VCaP (cell line): ENCODE data around the gene LMF1.
"Not testable (repeated sequence)": the region's sequence is repeated elsewhere in the genome, so short reads cannot be mapped to it uniquely, and the experiment has no call there.

Experiments used
- H3K27ac ChIP-seq: fragments of 450-650 bp; 2 replicates; pipeline ENCODE4 v1.5.1; 2017
- TF ChIP-seq, protein P1 (sequence below): fragments of 450-650 bp; conservative IDR thresholded peaks from 2 replicates; pipeline ENCODE4 v1.5.1; 2017; ENCODE audit warnings: mild to moderate bottlenecking, moderate library complexity

LMF1 gene

DNA sequence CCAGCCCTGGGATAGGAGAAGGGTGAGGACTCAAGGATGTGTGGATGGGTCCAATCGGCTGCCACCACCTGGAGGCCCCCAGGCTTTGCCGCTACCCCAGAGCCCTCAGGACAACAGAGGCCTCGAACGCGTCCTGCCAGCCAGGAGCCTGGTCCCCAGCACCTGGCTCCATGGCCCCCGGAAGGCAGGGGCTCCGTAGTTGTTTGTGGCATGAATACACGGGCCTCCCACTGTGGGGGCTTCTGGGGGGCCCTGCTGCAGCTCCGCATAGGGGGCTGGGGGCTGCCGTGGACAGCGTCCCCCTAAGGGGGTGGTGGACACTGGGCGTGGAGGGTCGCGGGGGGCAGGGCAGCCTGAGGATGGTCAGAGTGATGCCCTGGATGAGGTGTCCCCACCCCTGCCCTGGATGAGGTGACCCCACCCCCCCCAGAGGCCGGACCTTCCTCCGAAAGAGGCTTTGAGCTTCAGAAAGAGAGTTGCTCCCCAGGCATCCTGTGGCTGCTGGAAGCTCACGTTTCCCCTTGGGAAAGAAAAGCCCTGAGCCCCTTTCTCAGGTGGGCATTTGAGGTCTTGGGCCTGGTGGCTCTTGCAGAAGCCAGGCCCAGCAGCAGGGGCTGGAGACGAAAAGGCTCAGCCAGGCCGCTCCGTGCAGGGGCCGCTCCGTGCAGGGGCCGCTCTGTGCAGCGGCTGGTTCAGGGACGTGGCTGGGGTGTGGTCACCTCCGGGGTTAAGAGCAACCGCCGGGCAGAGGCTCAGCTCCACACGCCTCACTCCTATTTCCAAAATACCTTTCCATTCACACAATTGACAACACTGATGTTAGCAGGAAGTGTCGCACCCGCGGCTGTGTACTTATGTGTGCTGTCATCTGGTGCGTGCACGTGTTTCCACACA is 130.0 kb downstream of the LMF1 start:
- TF ChIP-seq, protein P1, sequence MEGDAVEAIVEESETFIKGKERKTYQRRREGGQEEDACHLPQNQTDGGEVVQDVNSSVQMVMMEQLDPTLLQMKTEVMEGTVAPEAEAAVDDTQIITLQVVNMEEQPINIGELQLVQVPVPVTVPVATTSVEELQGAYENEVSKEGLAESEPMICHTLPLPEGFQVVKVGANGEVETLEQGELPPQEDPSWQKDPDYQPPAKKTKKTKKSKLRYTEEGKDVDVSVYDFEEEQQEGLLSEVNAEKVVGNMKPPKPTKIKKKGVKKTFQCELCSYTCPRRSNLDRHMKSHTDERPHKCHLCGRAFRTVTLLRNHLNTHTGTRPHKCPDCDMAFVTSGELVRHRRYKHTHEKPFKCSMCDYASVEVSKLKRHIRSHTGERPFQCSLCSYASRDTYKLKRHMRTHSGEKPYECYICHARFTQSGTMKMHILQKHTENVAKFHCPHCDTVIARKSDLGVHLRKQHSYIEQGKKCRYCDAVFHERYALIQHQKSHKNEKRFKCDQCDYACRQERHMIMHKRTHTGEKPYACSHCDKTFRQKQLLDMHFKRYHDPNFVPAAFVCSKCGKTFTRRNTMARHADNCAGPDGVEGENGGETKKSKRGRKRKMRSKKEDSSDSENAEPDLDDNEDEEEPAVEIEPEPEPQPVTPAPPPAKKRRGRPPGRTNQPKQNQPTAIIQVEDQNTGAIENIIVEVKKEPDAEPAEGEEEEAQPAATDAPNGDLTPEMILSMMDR, result no peak
- H3K27ac ChIP-seq, result no peak overlapping the region

DNA sequence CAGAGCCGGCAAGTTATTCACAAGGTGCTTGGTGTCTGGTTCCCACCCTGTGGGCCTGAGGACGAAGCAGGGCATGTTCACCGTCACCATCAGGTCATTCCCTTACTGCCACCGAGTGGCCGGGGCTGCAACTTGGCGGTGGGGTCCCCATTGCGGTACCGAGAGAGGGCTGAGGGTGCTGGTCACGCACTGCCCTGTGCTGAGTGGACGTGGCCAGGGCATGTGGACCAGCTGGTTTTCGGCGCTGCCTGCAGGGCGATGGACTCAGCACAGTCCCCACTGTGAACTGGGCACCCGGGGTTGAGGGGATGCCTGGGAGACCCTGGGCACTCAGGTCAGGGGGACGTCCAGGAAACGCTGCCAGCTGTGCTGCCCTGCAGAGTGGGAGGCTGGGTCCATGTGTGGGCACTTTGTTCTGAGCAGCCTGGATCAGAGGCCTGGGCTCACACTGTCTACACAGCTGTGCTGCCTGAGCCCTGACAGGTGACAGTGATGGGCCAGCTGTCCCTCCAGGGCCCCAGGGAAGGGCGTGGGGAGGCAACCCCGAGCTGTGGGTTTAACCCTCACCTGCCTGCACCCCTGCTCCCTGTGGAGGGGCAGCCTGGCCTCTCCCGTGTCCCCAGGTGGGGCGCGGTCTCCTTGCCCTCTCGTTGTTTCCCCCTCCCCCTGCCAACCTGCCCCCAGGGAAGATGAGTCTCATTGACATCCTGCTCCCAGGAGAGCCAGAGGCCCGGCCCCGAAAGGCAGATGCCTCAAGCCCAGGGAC is 131.0 kb downstream of the LMF1 start:
- no peak overlapping the region for H3K27ac ChIP-seq
- TF ChIP-seq, protein P1, result no peak

DNA sequence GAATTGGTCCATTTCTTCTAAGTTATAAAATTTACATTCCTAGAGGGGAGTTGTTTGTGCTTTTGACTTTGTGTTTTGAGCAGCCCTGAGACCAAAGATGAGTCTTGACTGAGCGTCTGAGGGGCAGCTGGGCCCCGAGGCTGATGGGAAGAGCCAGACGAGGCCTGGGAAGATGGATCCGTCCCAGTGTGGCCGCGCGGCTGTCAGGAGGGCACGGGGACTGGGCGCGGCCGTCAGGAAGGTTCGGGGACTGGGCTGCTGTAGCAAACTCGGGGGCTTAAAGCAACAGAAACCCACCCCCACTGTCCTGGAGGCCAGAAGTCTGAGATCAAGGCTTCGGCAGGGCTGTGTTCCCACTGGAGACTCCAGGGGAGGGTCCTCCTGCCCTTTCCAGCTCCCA is 132.0 kb downstream of the LMF1 start:
- no peak overlapping the region for H3K27ac ChIP-seq
- TF ChIP-seq, protein P1, result no peak

DNA sequence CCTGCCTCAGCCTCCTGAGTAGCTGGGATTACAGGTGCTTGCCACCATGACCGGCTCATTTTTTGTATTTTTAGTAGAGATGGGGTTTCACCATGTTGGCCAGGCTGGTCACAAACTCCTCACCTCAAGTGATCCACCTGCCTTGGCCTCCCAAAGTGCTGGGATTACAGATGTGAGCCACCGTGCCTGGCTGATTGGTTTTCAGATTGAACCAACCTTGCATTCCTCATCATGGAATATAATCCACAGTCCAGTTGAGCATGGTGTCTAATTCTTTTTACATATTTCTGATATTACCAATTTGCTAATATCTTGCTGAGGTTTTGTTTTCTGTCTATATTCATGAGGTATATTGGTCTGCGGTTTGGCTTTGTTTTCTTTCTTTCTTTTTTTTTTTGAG is 134.0 kb downstream of the LMF1 start:
- H3K27ac ChIP-seq, result not testable (repeated sequence)

DNA sequence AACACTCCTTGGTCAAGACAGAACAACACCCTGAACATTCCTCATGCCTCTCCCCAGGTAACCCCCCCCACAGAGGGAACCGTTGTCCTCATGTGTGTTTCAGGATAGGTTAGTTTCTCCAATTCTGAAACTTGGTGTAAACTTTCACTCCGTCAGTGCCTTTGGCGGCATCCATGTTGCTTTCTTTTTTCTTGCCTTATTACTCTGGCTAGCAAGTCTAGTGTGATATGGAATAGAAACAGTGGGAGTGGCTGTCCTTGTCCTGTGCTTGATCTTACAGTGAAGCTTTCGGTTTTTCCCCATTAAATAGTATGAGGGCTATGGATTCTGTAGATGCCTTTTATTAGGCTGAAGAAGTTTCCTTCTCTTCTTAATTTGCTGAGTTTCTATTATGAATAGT is 134.6 kb downstream of the LMF1 start:
- no peak overlapping the region for H3K27ac ChIP-seq
- TF ChIP-seq, protein P1, result no peak

DNA sequence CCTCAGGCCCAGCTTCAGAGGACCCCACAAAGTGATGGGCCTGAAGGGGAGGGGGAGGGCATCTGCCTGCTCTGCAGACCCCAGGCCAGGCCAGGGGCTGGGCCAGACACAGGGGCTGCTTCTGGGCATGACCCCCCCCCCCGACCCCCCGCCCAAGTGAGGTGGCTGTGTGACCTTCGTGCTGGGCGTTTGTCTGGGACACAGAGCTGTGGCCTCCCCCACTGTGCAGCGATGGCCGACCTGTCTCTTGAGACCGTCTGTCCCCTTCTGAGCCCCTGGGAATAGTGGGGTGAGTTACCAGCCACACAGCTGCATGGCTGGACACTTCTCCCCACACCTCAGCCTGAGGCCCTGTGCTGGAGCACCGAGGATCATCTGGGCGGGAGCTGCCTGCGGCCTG is 135.4 kb downstream of the LMF1 start:
- H3K27ac ChIP-seq, result no peak overlapping the region
- TF ChIP-seq, protein P1, result no peak

DNA sequence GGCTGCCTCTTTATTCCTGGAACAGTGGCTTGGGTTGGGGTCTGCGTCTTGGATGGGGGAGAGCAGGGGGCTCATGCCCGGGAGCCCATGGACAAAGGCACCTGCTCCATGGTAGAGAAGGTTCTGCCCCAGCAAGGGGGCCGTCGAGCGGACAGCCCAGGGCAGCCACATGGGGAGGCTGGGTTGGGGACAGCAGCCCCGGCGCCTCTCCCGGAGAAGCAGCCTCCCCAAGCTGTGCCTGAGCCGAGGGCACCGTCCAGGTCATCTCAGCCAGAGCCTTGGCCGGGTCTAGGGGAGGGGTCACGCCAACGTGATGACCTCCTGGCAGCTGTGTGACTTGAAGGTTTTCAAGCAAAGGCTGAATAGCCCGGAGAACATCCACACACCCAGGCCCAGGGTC is 137.4 kb downstream of the LMF1 start:
- TF ChIP-seq, protein P1, result no peak

More for the DNA sequence above, 137.4 kb downstream of the LMF1 start:
- no peak overlapping the region for H3K27ac ChIP-seq
